Natural killer cell treated with Interleukin-12 subunit alpha and Interleukin-12 subunit beta and Interleukin-15 and Interleukin-18, amount 100 ng/mL, for 72 hours (primary cell): ENCODE results near the gene NFATC2. TPM values are rescaled to one million over a fixed set of nuclear protein-coding genes. Genes with fewer than 3 reads are reported as not detected.

Experiments
- ATAC-seq, 2 donors: fragments of 150-1000 bp; cut with Tn5 transposase in 1 of 2; sonication (Bioruptor Pico), chemical (Tn5 transposase) in 1 of 2; 2 replicates each; pipeline ENCODE4 v1.10.0; 2021
- DNase-seq: peaks from one replicate; pipeline ENCODE4 v3.0.0; 2022; ENCODE audit warnings: low spot score
- H3K27ac Mint-ChIP-seq, 2 donors: 1 replicate in 1 of 2; 2 replicates in 1 of 2; pipeline ENCODE4 v1.8.0; 2022; ENCODE audit warnings: mixed read lengths in 2 of 2, mild to moderate bottlenecking in 1 of 2, moderate library complexity in 1 of 2
- H3K27me3 Mint-ChIP-seq, 2 donors: 1 replicate in 1 of 2; 2 replicates in 1 of 2; pipeline ENCODE4 v1.8.0; 2022; ENCODE audit warnings: mixed read lengths in 2 of 2
- H3K36me3 Mint-ChIP-seq: one replicate; pipeline ENCODE4 v1.8.0; 2022; ENCODE audit warnings: mixed read lengths
- H3K4me1 Mint-ChIP-seq, 2 donors: 1 replicate in 1 of 2; 2 replicates in 1 of 2; pipeline ENCODE4 v1.8.0; 2022; ENCODE audit warnings: low read depth in 2 of 2, mixed read lengths in 2 of 2, mild to moderate bottlenecking in 1 of 2
- H3K4me3 Mint-ChIP-seq: one replicate; pipeline ENCODE4 v1.8.0; 2022; ENCODE audit warnings: mixed read lengths
- H3K9me3 Mint-ChIP-seq: 2 replicates; pipeline ENCODE4 v1.8.0; 2022; ENCODE audit warnings: mixed read lengths
- total RNA-seq, 2 donors: library from RNA; stranded (reverse); gene quantifications; one replicate each; pipeline ENCODE4 v1.2.3, GENCODE V29; 2022

The NFATC2 gene
- 10 to 100 TPM; 83.3 to 97.1 TPM for total RNA-seq

- DNase-seq, result peak; percentile 77
- peaks cover 5% of the 10 kb centered on the region for H3K9me3 Mint-ChIP-seq
- peak within 1 kb of the TSS; percentile 98 for H3K4me3 Mint-ChIP-seq
- H3K4me1 Mint-ChIP-seq, result peaks cover 49 to 57% of the 10 kb centered on the region in 2 donors
- H3K27ac Mint-ChIP-seq, result peak within 1 kb of the TSS; percentile 92 to 95
- peaks cover 0 to 8% of the 10 kb centered on the region in 2 donors for H3K27me3 Mint-ChIP-seq
- ATAC-seq, result peak; percentile 57 to 69
- H3K36me3 Mint-ChIP-seq, result peaks cover 10% of the 10 kb centered on the region
Observed at GRCh38 chr20:51542571-51543421, at the start of gene NFATC2. TSS of gene NFATC2 (minus strand) at chr20:51542719. CDS start at chr20:51542499, 220 bp downstream.

- Mint-ChIP-seq H3K27ac (no peak overlapping the region), H3K36me3 (no peaks in the 10 kb centered on the region), H3K9me3 (no peaks in the 10 kb centered on the region), H3K4me1 (peaks cover 12 to 20% of the 10 kb centered on the region in 2 donors), H3K4me3 (no peak overlapping the region), H3K27me3 (peaks cover 0 to 4% of the 10 kb centered on the region in 2 donors)
- DNase-seq (no peak), ATAC-seq (no peak)
Observed at GRCh38 chr20:51591871-51592270, 49.4 kb upstream of the NFATC2 start.

GRCh38 chr20:51588762-51589161 is 46.2 kb upstream of the NFATC2 start:
- Mint-ChIP-seq H3K4me1 (peaks cover 14 to 24% of the 10 kb centered on the region in 2 donors), H3K27me3 (no peaks in the 10 kb centered on the region), H3K27ac (peak overlapping the region in 1 of 2 donors; percentile 23)

GRCh38 chr20:51587145-51587544 is 44.6 kb upstream of the NFATC2 start:
- Mint-ChIP-seq H3K4me1 (peaks cover 14 to 21% of the 10 kb centered on the region in 2 donors), H3K9me3 (no peaks in the 10 kb centered on the region), H3K36me3 (no peaks in the 10 kb centered on the region), H3K4me3 (no peak overlapping the region), H3K27me3 (no peaks in the 10 kb centered on the region), H3K27ac (no peak overlapping the region)
- no peak for DNase-seq
- no peak for ATAC-seq

More at GRCh38 chr20:51588762-51589161, 46.2 kb upstream of the NFATC2 start:
- Mint-ChIP-seq H3K36me3 (no peaks in the 10 kb centered on the region), H3K4me3 (no peak overlapping the region), H3K9me3 (no peaks in the 10 kb centered on the region)
- ATAC-seq (no peak), DNase-seq (no peak)

- Mint-ChIP-seq H3K4me3 (no peak overlapping the region), H3K27ac (no peak overlapping the region), H3K27me3 (no peaks in the 10 kb centered on the region), H3K36me3 (no peaks in the 10 kb centered on the region), H3K4me1 (peaks cover 14 to 21% of the 10 kb centered on the region in 2 donors), H3K9me3 (no peaks in the 10 kb centered on the region)
- no peak for DNase-seq
- ATAC-seq, result peak in 1 of 2 donors; percentile 70
Observed at GRCh38 chr20:51586005-51586440, 43.5 kb upstream of the NFATC2 start.

- H3K9me3 Mint-ChIP-seq, result no peaks in the 10 kb centered on the region
- DNase-seq, result no peak
- ATAC-seq, result no peak
- peaks cover 14 to 21% of the 10 kb centered on the region in 2 donors for H3K4me1 Mint-ChIP-seq
- H3K27ac Mint-ChIP-seq, result peak overlapping the region in 1 of 2 donors; percentile 15
- H3K4me3 Mint-ChIP-seq, result no peak overlapping the region
- no peaks in the 10 kb centered on the region for H3K27me3 Mint-ChIP-seq
- H3K36me3 Mint-ChIP-seq, result no peaks in the 10 kb centered on the region
Observed at GRCh38 chr20:51585148-51585547, 42.6 kb upstream of the NFATC2 start.

- Mint-ChIP-seq H3K4me3 (no peak overlapping the region), H3K9me3 (no peaks in the 10 kb centered on the region), H3K4me1 (peaks cover 14 to 21% of the 10 kb centered on the region in 2 donors), H3K27me3 (peaks cover 0 to 2% of the 10 kb centered on the region in 2 donors), H3K36me3 (no peaks in the 10 kb centered on the region), H3K27ac (peak overlapping the region in 1 of 2 donors; percentile 15)
- ATAC-seq (no peak), DNase-seq (no peak)
Observed at GRCh38 chr20:51584737-51585136, 42.2 kb upstream of the NFATC2 start.

- Mint-ChIP-seq H3K36me3 (no peaks in the 10 kb centered on the region), H3K27ac (no peak overlapping the region), H3K4me3 (no peak overlapping the region), H3K27me3 (peaks cover 0 to 2% of the 10 kb centered on the region in 2 donors), H3K4me1 (peaks cover 14 to 21% of the 10 kb centered on the region in 2 donors), H3K9me3 (no peaks in the 10 kb centered on the region)
- no peak for ATAC-seq
- DNase-seq, result no peak
Observed at GRCh38 chr20:51584116-51584515, 41.6 kb upstream of the NFATC2 start.

- peaks cover 14 to 19% of the 10 kb centered on the region in 2 donors for H3K4me1 Mint-ChIP-seq
- H3K9me3 Mint-ChIP-seq, result no peaks in the 10 kb centered on the region
- H3K36me3 Mint-ChIP-seq, result no peaks in the 10 kb centered on the region
- H3K4me3 Mint-ChIP-seq, result no peak overlapping the region
- DNase-seq (no peak), ATAC-seq (no peak)
- peaks cover 0 to 2% of the 10 kb centered on the region in 2 donors for H3K27me3 Mint-ChIP-seq
- no peak overlapping the region for H3K27ac Mint-ChIP-seq
Observed at GRCh38 chr20:51583499-51583898, 41.0 kb upstream of the NFATC2 start.

- Mint-ChIP-seq H3K27ac (no peak overlapping the region), H3K9me3 (no peaks in the 10 kb centered on the region), H3K4me3 (no peak overlapping the region), H3K27me3 (peaks cover 0 to 2% of the 10 kb centered on the region in 2 donors), H3K4me1 (peaks cover 14 to 16% of the 10 kb centered on the region in 2 donors), H3K36me3 (no peaks in the 10 kb centered on the region)
- DNase-seq, result no peak
- ATAC-seq, result no peak
Observed at GRCh38 chr20:51583073-51583472, 40.6 kb upstream of the NFATC2 start.

GRCh38 chr20:51581571-51581970 is 39.1 kb upstream of the NFATC2 start:
- H3K4me1 Mint-ChIP-seq, result peaks cover 13 to 14% of the 10 kb centered on the region in 2 donors
- H3K4me3 Mint-ChIP-seq, result no peak overlapping the region
- H3K27ac Mint-ChIP-seq, result peak overlapping the region in 1 of 2 donors; percentile 12

GRCh38 chr20:51579137-51579536 is 36.6 kb upstream of the NFATC2 start:
- Mint-ChIP-seq H3K4me1 (no peaks in the 10 kb centered on the region), H3K27me3 (peaks cover 0 to 2% of the 10 kb centered on the region in 2 donors)

More at GRCh38 chr20:51581571-51581970, 39.1 kb upstream of the NFATC2 start:
- Mint-ChIP-seq H3K9me3 (no peaks in the 10 kb centered on the region), H3K36me3 (no peaks in the 10 kb centered on the region), H3K27me3 (peaks cover 0 to 2% of the 10 kb centered on the region in 2 donors)
- DNase-seq, result no peak
- no peak for ATAC-seq

GRCh38 chr20:51578145-51578459 is 35.6 kb upstream of the NFATC2 start:
- H3K27ac Mint-ChIP-seq, result no peak overlapping the region
- H3K9me3 Mint-ChIP-seq, result peaks cover 3% of the 10 kb centered on the region
- peaks cover 0 to 2% of the 10 kb centered on the region in 2 donors for H3K27me3 Mint-ChIP-seq
- DNase-seq (no peak), ATAC-seq (no peak)
- peaks cover 5% of the 10 kb centered on the region for H3K36me3 Mint-ChIP-seq
- no peak overlapping the region for H3K4me3 Mint-ChIP-seq
- no peaks in the 10 kb centered on the region for H3K4me1 Mint-ChIP-seq

More at GRCh38 chr20:51579137-51579536, 36.6 kb upstream of the NFATC2 start:
- ATAC-seq, result no peak
- peaks cover 3% of the 10 kb centered on the region for H3K9me3 Mint-ChIP-seq
- no peak for DNase-seq
- H3K4me3 Mint-ChIP-seq, result no peak overlapping the region
- H3K36me3 Mint-ChIP-seq, result peaks cover 5% of the 10 kb centered on the region
- no peak overlapping the region for H3K27ac Mint-ChIP-seq

- DNase-seq, result no peak
- peaks cover 0 to 2% of the 10 kb centered on the region in 2 donors for H3K27me3 Mint-ChIP-seq
Observed at GRCh38 chr20:51577432-51578144, 35.1 kb upstream of the NFATC2 start.

More at GRCh38 chr20:51577432-51578144, 35.1 kb upstream of the NFATC2 start:
- H3K27ac Mint-ChIP-seq, result no peak overlapping the region
- no peak for ATAC-seq
- H3K9me3 Mint-ChIP-seq, result peaks cover 3% of the 10 kb centered on the region
- H3K36me3 Mint-ChIP-seq, result peaks cover 5% of the 10 kb centered on the region
- no peaks in the 10 kb centered on the region for H3K4me1 Mint-ChIP-seq
- no peak overlapping the region for H3K4me3 Mint-ChIP-seq
